22Rv1 (cell line): ENCODE measurements around the gene PNKP.

ENCODE experiments used
- ZFX ChIP-seq: fragments of 450-650 bp; IDR thresholded peaks from 2 replicates; pipeline ENCODE4 v1.6.1; 2017; ENCODE audit warnings: antibody characterized with exemption, borderline replicate concordance
- TF ChIP-seq, protein P1 (sequence below): fragments of 450-650 bp; IDR thresholded peaks from 2 replicates; pipeline ENCODE4 v1.5.1; 2017; ENCODE audit warnings: mild to moderate bottlenecking

DNA sequence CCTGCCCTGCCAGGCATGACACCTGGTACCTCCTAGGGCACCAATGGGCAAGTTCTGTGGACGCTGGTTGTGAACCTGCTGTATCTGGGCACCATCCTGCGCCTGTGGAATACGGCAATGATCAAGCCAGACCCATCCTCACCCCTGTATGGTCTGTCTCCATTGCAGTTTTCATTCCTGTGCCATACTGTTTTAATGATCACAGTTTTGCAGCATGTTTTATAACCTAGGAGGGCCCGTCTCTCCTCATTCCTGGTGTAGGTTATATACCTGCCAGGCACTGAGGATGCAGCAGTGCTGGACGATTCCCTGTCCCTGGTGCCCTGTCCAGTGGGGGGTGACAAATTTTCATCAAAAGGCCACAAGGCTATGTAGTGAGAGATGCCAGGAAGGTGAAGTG lies 15.7 kb upstream of the PNKP start:
- TF ChIP-seq, protein P1, sequence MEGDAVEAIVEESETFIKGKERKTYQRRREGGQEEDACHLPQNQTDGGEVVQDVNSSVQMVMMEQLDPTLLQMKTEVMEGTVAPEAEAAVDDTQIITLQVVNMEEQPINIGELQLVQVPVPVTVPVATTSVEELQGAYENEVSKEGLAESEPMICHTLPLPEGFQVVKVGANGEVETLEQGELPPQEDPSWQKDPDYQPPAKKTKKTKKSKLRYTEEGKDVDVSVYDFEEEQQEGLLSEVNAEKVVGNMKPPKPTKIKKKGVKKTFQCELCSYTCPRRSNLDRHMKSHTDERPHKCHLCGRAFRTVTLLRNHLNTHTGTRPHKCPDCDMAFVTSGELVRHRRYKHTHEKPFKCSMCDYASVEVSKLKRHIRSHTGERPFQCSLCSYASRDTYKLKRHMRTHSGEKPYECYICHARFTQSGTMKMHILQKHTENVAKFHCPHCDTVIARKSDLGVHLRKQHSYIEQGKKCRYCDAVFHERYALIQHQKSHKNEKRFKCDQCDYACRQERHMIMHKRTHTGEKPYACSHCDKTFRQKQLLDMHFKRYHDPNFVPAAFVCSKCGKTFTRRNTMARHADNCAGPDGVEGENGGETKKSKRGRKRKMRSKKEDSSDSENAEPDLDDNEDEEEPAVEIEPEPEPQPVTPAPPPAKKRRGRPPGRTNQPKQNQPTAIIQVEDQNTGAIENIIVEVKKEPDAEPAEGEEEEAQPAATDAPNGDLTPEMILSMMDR, result no peak
- no peak for TF ChIP-seq ZFX
